K562 (cell line): Measurements from ENCODE around the gene HLA-F. TPM values are rescaled to one million over a fixed set of nuclear protein-coding genes. Genes with fewer than 3 reads are reported as not detected.

Experiments used
- ATAC-seq: fragments of 200-7000 bp; cut with Tn5 transposase; 3 replicates; pipeline ENCODE4 v1.9.1; 2020; ENCODE audit warnings: moderate library complexity
- BruUV-seq: library from RNA; stranded (reverse); fragments of 400-500 nt; replicated peaks from 2 replicates; lab custom pipeline; 2021; lab: Mats Ljungman, UMichigan
- CTCF ChIA-PET: fragments of 300-600 bp; formaldehyde crosslinking; extraction: SDS; loops from one replicate; lab custom pipeline; 2021; ENCODE audit warnings: low intra/inter-chr PET ratio; lab: Yijun Ruan, JAX
- POLR2A ChIA-PET: fragments of 300-600, 350-650 bp; sonication (Branson Sonifier 250); formaldehyde crosslinking; extraction: SDS; loops from one replicate; lab custom pipeline; 2021; ENCODE audit warnings: antibody characterized with exemption, inconsistent platforms; lab: Yijun Ruan, JAX
- DNase-seq, 4 experiments: peaks; one replicate each; pipeline versions ENCODE4 v3.0.0 to v3.0.0-alpha.2; 2011 to 2018; ENCODE audit warnings: low spot score in 3 of 4, mixed read lengths in 3 of 4; ENCODE audit errors: extremely low read depth in 1 of 4
- FAIRE-seq: peaks from 2 replicates; lab custom pipeline; 2011; peaks lifted over from hg19 to GRCh38; lab: Jason Lieb, UNC
- H2AFZ ChIP-seq: 2 replicates; pipeline ENCODE4 v1.6.0; 2011; ENCODE audit warnings: low read depth, low read length, control low read depth, inconsistent platforms
- H3K27ac ChIP-seq: fragments of 200-600 bp; 3 replicates; pipeline ENCODE4 v1.8.0; 2011; ENCODE audit warnings: low read depth, mild to moderate bottlenecking, control low read depth, inconsistent platforms, low read length, moderate library complexity, mixed read lengths; ENCODE audit errors: extremely low read depth
- H3K27me3 ChIP-seq, 2 experiments: fragments of 300-600 bp in 1 of 2; 2 replicates in 1 of 2; 3 replicates in 1 of 2; pipeline versions ENCODE4 v1.6.0 to v1.8.0; 2011; ENCODE audit warnings: inconsistent platforms in 2 of 2, low read length in 2 of 2, mild to moderate bottlenecking in 1 of 2, mixed read lengths in 1 of 2, moderate library complexity in 1 of 2; ENCODE audit not compliant: control insufficient read depth in 2 of 2, insufficient read depth in 2 of 2
- H3K36me3 ChIP-seq: fragments of 300-600 bp; 3 replicates; pipeline ENCODE4 v1.8.0; 2011; ENCODE audit warnings: mild to moderate bottlenecking, low read length, inconsistent platforms; ENCODE audit not compliant: control insufficient read depth, insufficient read depth
- H3K4me1 ChIP-seq, 2 experiments: fragments of 200-600 bp in 1 of 2; replicated peaks in 1 of 2; 2 replicates in 1 of 2; 3 replicates in 1 of 2; pipeline versions ENCODE4 v1.5.1 to v1.8.0; 2011; ENCODE audit warnings: inconsistent platforms in 2 of 2, low read length in 2 of 2, mild to moderate bottlenecking in 1 of 2, mixed read lengths in 1 of 2, moderate library complexity in 1 of 2; ENCODE audit not compliant: control insufficient read depth in 2 of 2, insufficient read depth in 2 of 2
- H3K4me2 ChIP-seq: 2 replicates; pipeline ENCODE4 v1.6.1; 2011; ENCODE audit warnings: low read length, control low read depth, inconsistent platforms, mixed read lengths; ENCODE audit not compliant: insufficient read depth
- H3K4me3 ChIP-seq: fragments of 200-600 bp; sonication (generic), shearing (Covaris generic); 2 replicates; pipeline ENCODE4 v1.5.1; 2016; ENCODE audit warnings: control low read depth, inconsistent platforms
- H3K79me2 ChIP-seq: fragments of 200-600 bp; 3 replicates; pipeline ENCODE4 v1.8.0; 2011; ENCODE audit warnings: low read length, inconsistent platforms; ENCODE audit not compliant: control insufficient read depth, insufficient read depth
- H3K9ac ChIP-seq, 2 experiments: 2 replicates each; pipeline versions ENCODE4 v1.6.0 to v1.6.1; 2011; ENCODE audit warnings: low read depth in 2 of 2, low read length in 2 of 2, control low read depth in 1 of 2, inconsistent platforms in 1 of 2, mild to moderate bottlenecking in 1 of 2, mixed read lengths in 1 of 2; ENCODE audit not compliant: insufficient read depth in 1 of 2
- H3K9me1 ChIP-seq: one replicate; pipeline ENCODE4 v1.6.0; 2011; ENCODE audit warnings: inconsistent platforms, mild to moderate bottlenecking, low read length, moderate library complexity; ENCODE audit not compliant: control insufficient read depth, insufficient read depth
- H3K9me3 ChIP-seq: replicated peaks from 2 replicates; pipeline ENCODE4 v1.5.1; 2011; ENCODE audit warnings: low read depth, low read length, inconsistent platforms; ENCODE audit not compliant: control insufficient read depth, insufficient read depth
- H4K20me1 ChIP-seq: replicated peaks from 2 replicates; pipeline ENCODE4 v1.6.1; 2011; ENCODE audit warnings: low read length, inconsistent platforms, mixed read lengths; ENCODE audit not compliant: control insufficient read depth, insufficient read depth
- BCL6 ChIP-seq: fragments of 250-450 bp; sonication (Bioruptor Pico); IDR thresholded peaks from 2 replicates; pipeline ENCODE4 v1.4.0; 2020
- BCOR ChIP-seq: fragments of 450-650 bp; IDR thresholded peaks from 2 replicates; pipeline ENCODE4 v1.6.1; 2016
- CEBPB ChIP-seq: fragments of 450-650 bp; IDR thresholded peaks from 2 replicates; pipeline ENCODE4 v1.6.1; 2016; ENCODE audit warnings: missing genetic modification characterization, missing compliant biosample characterization
- NFXL1 ChIP-seq: fragments of 450-650 bp; formaldehyde crosslinking; IDR thresholded peaks from 2 replicates; pipeline ENCODE4 v1.4.0; 2021; ENCODE audit warnings: mild to moderate bottlenecking
- POLR3G ChIP-seq: IDR thresholded peaks from 2 replicates; pipeline ENCODE4 v1.6.1; 2011; ENCODE audit not compliant: insufficient read length, insufficient replicate concordance; ENCODE audit errors: extremely low read depth
- RHOXF2B ChIP-seq: fragments of 250-450 bp; sonication (Bioruptor Pico); conservative IDR thresholded peaks from 2 replicates; pipeline ENCODE4 v1.5.1; 2021
- THRB ChIP-seq: fragments of 450-650 bp; formaldehyde crosslinking; conservative IDR thresholded peaks from 2 replicates; pipeline ENCODE4 v1.4.0; 2022; ENCODE audit warnings: mild to moderate bottlenecking, missing genetic modification characterization
- ZBTB33 ChIP-seq: sonication (generic); formaldehyde crosslinking; IDR thresholded peaks from 2 replicates; pipeline ENCODE4 v1.8.1; 2023; ENCODE audit warnings: mild to moderate bottlenecking, missing genetic modification reagents
- ZBTB8A ChIP-seq: fragments of 450-650 bp; IDR thresholded peaks from 2 replicates; pipeline ENCODE4 v1.6.1; 2018; ENCODE audit warnings: mild to moderate bottlenecking, moderate library complexity; ENCODE audit not compliant: partially characterized antibody
- ZNF384 ChIP-seq: IDR thresholded peaks from 2 replicates; pipeline ENCODE4 v1.6.1; 2012; ENCODE audit warnings: low read depth, low read length, improper control_type of control experiment
- ZSCAN29 ChIP-seq: fragments of 450-650 bp; IDR thresholded peaks from 2 replicates; pipeline ENCODE4 v1.6.1; 2017
- WGBS: fragments of 100-300 bp; shearing (Covaris generic); methylation state at CpG from one replicate; pipeline ENCODE4 v1.1.6; 2016; ENCODE audit warnings: low coverage, mixed read lengths; ENCODE audit not compliant: insufficient coverage; ENCODE audit errors: missing lambda C conversion rate; 5-methylcytosine and 5-hydroxymethylcytosine counted together
- in situ Hi-C: fragments of 300-500 bp; cut with MboI; formaldehyde crosslinking; loops from 4 replicates; pipeline ENCODE4 v1.15.0; 2018; ENCODE audit warnings: inconsistent platforms, mixed read lengths
- intact Hi-C: fragments of 100-400 bp; cut with micrococcal nuclease; formaldehyde crosslinking; loops from 2 replicates; pipeline ENCODE4 v1.14.2; 2022
- polyA plus RNA-seq, 8 experiments: library from polyadenylated mRNA; depleted of rRNA in 4 of 8; stranded (reverse) in 5 of 8; unstranded in 3 of 8; fragments of >200 nt; fragmentation: Nextera tagmentation in 2 of 8; fragmentation: Illumina TruSeq in 1 of 8; extraction: Ambion mirVana in 2 of 8; extraction: Trizol in 1 of 8; gene quantifications; 2 replicates each; pipeline versions ENCODE4 v1.2.1 to v1.2.3, GENCODE V29; 2011 to 2014; ENCODE audit warnings: inconsistent platforms in 1 of 8, missing spikeins in 1 of 8
- total RNA-seq, 7 experiments: library from RNA; depleted of rRNA in 6 of 7; stranded (reverse); fragments of >200 nt in 6 of 7; fragmentation: Illumina TruSeq in 2 of 7; extraction: Trizol in 2 of 7; gene quantifications; 2 replicates each; pipeline versions ENCODE4 v1.2.1 to v1.2.3, GENCODE V29; 2011 to 2021; ENCODE audit warnings: low replicate concordance in 1 of 7

The HLA-F gene
- total and polyA plus RNA-seq, 9 of the 15 experiments (the other 6 are each of a cell fraction or from before 2014, with no cell fraction given), result 0.40 to 0.76 (median 0.46) TPM; not detected in 6

GRCh38 chr6:29745855-29746449, 22.7 kb downstream of the HLA-F start:
- intact Hi-C loops, result no loop called here
- FAIRE-seq (no peak), DNase-seq (no peak), ATAC-seq (no peak)
- Histone ChIP-seq H4K20me1 (peaks cover 6% of the 10 kb centered on the region), H3K4me1 (peaks cover 13 to 21% of the 10 kb centered on the region in 2 experiments; a peak in 4 of 5 replicates), H3K9me1 (no peaks in the 10 kb centered on the region), H3K9me3 (no peaks in the 10 kb centered on the region), H3K9ac (no peak overlapping the region), H3K27me3 (no peaks in the 10 kb centered on the region), H3K79me2 (no peaks in the 10 kb centered on the region), H2AFZ (no peak overlapping the region), H3K27ac (no peak overlapping the region), H3K4me2 (no peak overlapping the region), H3K4me3 (no peak overlapping the region), H3K36me3 (no peaks in the 10 kb centered on the region)
- ChIA-PET POLR2A (no interaction called here), CTCF (no interaction called here)
- no peak for TF ChIP-seq ZSCAN29
- TF ChIP-seq ZBTB8A, result no peak
- no peak for TF ChIP-seq BCOR
- in situ Hi-C loops, result loop anchor here (25.0 kb wide), 1 partner anchor 91 kb away; the partner anchor contains the start of gene HLA-G
- no TSS peak for BruUV-seq
- WGBS, result 9% methylated on average over 4 of the region's 4 CpGs

- DNase-seq (peak in 1 of 4 experiments; percentile 26), FAIRE-seq (no peak), ATAC-seq (no peak)
- Histone ChIP-seq H3K4me1 (peaks cover 13 to 22% of the 10 kb centered on the region in 2 experiments; a peak in 4 of 5 replicates), H3K9me3 (no peaks in the 10 kb centered on the region), H3K27ac (no peak overlapping the region), H3K79me2 (no peaks in the 10 kb centered on the region), H3K9me1 (no peaks in the 10 kb centered on the region), H2AFZ (no peak overlapping the region), H4K20me1 (peaks cover 6% of the 10 kb centered on the region), H3K27me3 (no peaks in the 10 kb centered on the region), H3K36me3 (no peaks in the 10 kb centered on the region), H3K4me3 (no peak overlapping the region), H3K9ac (no peak overlapping the region), H3K4me2 (no peak overlapping the region)
- POLR2A ChIA-PET, result no interaction called here
- peak; percentile 76 for TF ChIP-seq CEBPB (tag)
- TF ChIP-seq BCL6 (CRISPR knock-in tag), result no peak
- TF ChIP-seq NFXL1 (CRISPR knock-in tag), result no peak
- TF ChIP-seq RHOXF2B, result no peak
- TF ChIP-seq ZNF384, result peak; percentile 66; the same call in 1 of the 2 replicates
- TF ChIP-seq POLR3G, result no peak
- no peak for TF ChIP-seq THRB (CRISPR knock-in tag)
- peak; percentile 88 for TF ChIP-seq ZBTB33 (CRISPR knock-in tag)
- in situ Hi-C loops (loop anchor here (25.0 kb wide), 1 partner anchor 90 kb away; the partner anchor contains the start of gene HLA-G), intact Hi-C loops (no loop called here)
- 37% methylated on average over 12 of the region's 16 CpGs for WGBS
- BruUV-seq, result no TSS peak
- CTCF ChIA-PET, result no interaction called here
Measured at GRCh38 chr6:29746846-29747687, 23.8 kb downstream of the HLA-F start.
